HFFc6 (cell line): Measurements from ENCODE around the gene ZBTB7A. TPM values are rescaled to one million over a fixed set of nuclear protein-coding genes. Genes with fewer than 3 reads are reported as not detected.

Experiments used
- DNase-seq: peaks from one replicate; pipeline ENCODE4 v3.0.0-alpha.2; 2018
- H3K27ac Mint-ChIP-seq: 2 replicates; pipeline ENCODE4 v1.8.0; 2020; ENCODE audit warnings: mild to moderate bottlenecking, mixed read lengths
- H3K27me3 Mint-ChIP-seq: 2 replicates; pipeline ENCODE4 v1.8.0; 2021; ENCODE audit warnings: mild to moderate bottlenecking, moderate library complexity, mixed read lengths; ENCODE audit not compliant: insufficient read depth
- H3K36me3 Mint-ChIP-seq: 2 replicates; pipeline ENCODE4 v1.8.0; 2021; ENCODE audit warnings: low read depth, mixed read lengths
- H3K4me1 Mint-ChIP-seq: 2 replicates; pipeline ENCODE4 v1.8.0; 2020; ENCODE audit warnings: low read depth, mixed read lengths
- H3K4me3 Mint-ChIP-seq: 2 replicates; pipeline ENCODE4 v1.8.0; 2020; ENCODE audit warnings: mild to moderate bottlenecking, moderate library complexity, mixed read lengths
- H3K9me3 Mint-ChIP-seq: 2 replicates; pipeline ENCODE4 v1.8.0; 2020; ENCODE audit warnings: mild to moderate bottlenecking, mixed read lengths
- total RNA-seq, 6 experiments: library from RNA; stranded (reverse); fragmentation: NEBNext Ultra II Directional; extraction: Animal tissue kit (Norgen Biotek cat#: 25700); gene quantifications; 2 replicates in 1 of 6; 3 replicates in 5 of 6; pipeline ENCODE4 v1.2.3, GENCODE V29; 2021
- TF ChIP-seq, protein P1 (sequence below): fragments of 200-600 bp; sonication (generic); IDR thresholded peaks from 2 replicates; pipeline ENCODE4 v1.5.0; 2021; ENCODE audit warnings: antibody characterized with exemption, mild to moderate bottlenecking

Gene ZBTB7A
- total RNA-seq, 6 experiments from 2014 or later: 40.8 to 47.6 (median 43.6) TPM

GRCh38 chr19:4043401-4043800 lies 23.3 kb downstream of the ZBTB7A start:
- no peak overlapping the region for H3K27ac Mint-ChIP-seq
- H3K9me3 Mint-ChIP-seq: no peaks in the 10 kb centered on the region
- DNase-seq: no peak
- no peak overlapping the region for H3K4me3 Mint-ChIP-seq
- H3K4me1 Mint-ChIP-seq: no peaks in the 10 kb centered on the region
- peaks cover 12% of the 10 kb centered on the region; the same call in 1 of the 2 replicates for H3K36me3 Mint-ChIP-seq
- H3K27me3 Mint-ChIP-seq: peaks cover 10% of the 10 kb centered on the region; the same call in 1 of the 2 replicates
- TF ChIP-seq, protein P1, sequence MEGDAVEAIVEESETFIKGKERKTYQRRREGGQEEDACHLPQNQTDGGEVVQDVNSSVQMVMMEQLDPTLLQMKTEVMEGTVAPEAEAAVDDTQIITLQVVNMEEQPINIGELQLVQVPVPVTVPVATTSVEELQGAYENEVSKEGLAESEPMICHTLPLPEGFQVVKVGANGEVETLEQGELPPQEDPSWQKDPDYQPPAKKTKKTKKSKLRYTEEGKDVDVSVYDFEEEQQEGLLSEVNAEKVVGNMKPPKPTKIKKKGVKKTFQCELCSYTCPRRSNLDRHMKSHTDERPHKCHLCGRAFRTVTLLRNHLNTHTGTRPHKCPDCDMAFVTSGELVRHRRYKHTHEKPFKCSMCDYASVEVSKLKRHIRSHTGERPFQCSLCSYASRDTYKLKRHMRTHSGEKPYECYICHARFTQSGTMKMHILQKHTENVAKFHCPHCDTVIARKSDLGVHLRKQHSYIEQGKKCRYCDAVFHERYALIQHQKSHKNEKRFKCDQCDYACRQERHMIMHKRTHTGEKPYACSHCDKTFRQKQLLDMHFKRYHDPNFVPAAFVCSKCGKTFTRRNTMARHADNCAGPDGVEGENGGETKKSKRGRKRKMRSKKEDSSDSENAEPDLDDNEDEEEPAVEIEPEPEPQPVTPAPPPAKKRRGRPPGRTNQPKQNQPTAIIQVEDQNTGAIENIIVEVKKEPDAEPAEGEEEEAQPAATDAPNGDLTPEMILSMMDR: no peak

- H3K9me3 Mint-ChIP-seq: no peaks in the 10 kb centered on the region
- H3K36me3 Mint-ChIP-seq: peaks cover 12% of the 10 kb centered on the region; the same call in 1 of the 2 replicates
- DNase-seq: no peak
- H3K4me3 Mint-ChIP-seq: no peak overlapping the region
- H3K27ac Mint-ChIP-seq: no peak overlapping the region
- peaks cover 10% of the 10 kb centered on the region; the same call in 1 of the 2 replicates for H3K27me3 Mint-ChIP-seq
- TF ChIP-seq, protein P1: no peak
- no peaks in the 10 kb centered on the region for H3K4me1 Mint-ChIP-seq
These were observed 24.0 kb downstream of the ZBTB7A start for GRCh38 chr19:4042731-4043082.

GRCh38 chr19:4042064-4042730 lies 24.5 kb downstream of the ZBTB7A start:
- H3K27me3 Mint-ChIP-seq: peaks cover 10% of the 10 kb centered on the region; the same call in 1 of the 2 replicates
- TF ChIP-seq, protein P1: no peak
- no peak overlapping the region for H3K27ac Mint-ChIP-seq
- H3K4me1 Mint-ChIP-seq: no peaks in the 10 kb centered on the region
- peaks cover 12% of the 10 kb centered on the region; the same call in 1 of the 2 replicates for H3K36me3 Mint-ChIP-seq
- no peak overlapping the region for H3K4me3 Mint-ChIP-seq
- no peaks in the 10 kb centered on the region for H3K9me3 Mint-ChIP-seq
- DNase-seq: no peak

- H3K4me3 Mint-ChIP-seq: no peak overlapping the region
- no peaks in the 10 kb centered on the region for H3K4me1 Mint-ChIP-seq
- TF ChIP-seq, protein P1: no peak
- H3K9me3 Mint-ChIP-seq: 0 out of 2 replicates have a peak, but pooled peaks cover 3% of the 10 kb centered on the region
- 0 out of 2 replicates have a peak, but pooled peaks cover 7% of the 10 kb centered on the region for H3K36me3 Mint-ChIP-seq
- DNase-seq: no peak
- peaks cover 12% of the 10 kb centered on the region for H3K27me3 Mint-ChIP-seq
- no peak overlapping the region for H3K27ac Mint-ChIP-seq
These were observed 27.9 kb downstream of the ZBTB7A start for GRCh38 chr19:4038661-4039423.

DNA sequence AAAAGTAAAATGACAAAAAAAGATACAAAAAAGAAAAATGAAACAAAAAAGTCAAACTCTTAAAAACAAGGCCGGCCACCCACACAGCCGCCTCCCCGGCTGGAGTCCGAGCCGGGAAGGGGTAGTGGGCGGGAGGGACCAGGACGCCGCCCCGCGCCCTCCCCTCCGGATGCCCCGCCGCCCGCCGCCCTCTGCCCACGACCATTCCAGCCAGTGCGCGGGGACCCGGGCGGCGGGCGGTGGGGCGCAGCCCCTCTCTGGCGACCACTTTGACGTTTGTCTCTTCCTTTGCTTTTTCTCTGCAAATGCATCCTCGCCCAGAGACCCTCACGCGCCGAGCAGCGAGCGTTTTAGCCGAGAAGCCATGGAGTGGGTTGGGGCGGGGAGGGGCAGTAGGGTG lies 28.6 kb downstream of the ZBTB7A start:
- H3K27ac Mint-ChIP-seq: no peak overlapping the region; the same call in 1 of the 2 replicates
- 0 out of 2 replicates have a peak, but pooled peaks cover 3% of the 10 kb centered on the region for H3K9me3 Mint-ChIP-seq
- DNase-seq: no peak
- TF ChIP-seq, protein P1: no peak
- no peaks in the 10 kb centered on the region for H3K4me1 Mint-ChIP-seq
- 0 out of 2 replicates have a peak, but pooled peaks cover 7% of the 10 kb centered on the region for H3K36me3 Mint-ChIP-seq
- H3K4me3 Mint-ChIP-seq: no peak overlapping the region; the same call in 1 of the 2 replicates
- H3K27me3 Mint-ChIP-seq: peaks cover 12% of the 10 kb centered on the region
